Vagina (tissue), 2 donors: Measurements from ENCODE around the gene EGFL6. TPM values are rescaled to one million over a fixed set of nuclear protein-coding genes. Genes with fewer than 3 reads are reported as not detected.

Source experiments
- DNase-seq, 2 donors: peaks; one replicate each; pipeline ENCODE4 v3.0.0-alpha.2; 2017; ENCODE audit errors: extremely low spot score in 2 of 2
- H3K27ac ChIP-seq: fragments of 200-600 bp; sonication (generic); one replicate; pipeline ENCODE4 v1.5.1; 2019
- H3K27me3 ChIP-seq: fragments of 200-600 bp; sonication (generic); one replicate; pipeline ENCODE4 v1.5.1; 2019
- H3K36me3 ChIP-seq, 2 donors: fragments of 200-600 bp; sonication (generic); one replicate each; pipeline ENCODE4 v1.5.1; 2017 to 2019
- H3K4me1 ChIP-seq: fragments of 200-600 bp; sonication (generic); one replicate; pipeline ENCODE4 v1.5.1; 2019
- H3K4me3 ChIP-seq, 2 donors: fragments of 200-600 bp; sonication (generic); 1 replicate in 1 of 2; 2 replicates in 1 of 2; pipeline ENCODE4 v1.5.1; 2016 to 2019
- H3K9me3 ChIP-seq: fragments of 200-600 bp; sonication (generic); one replicate; pipeline ENCODE4 v1.5.1; 2019
- POLR2A ChIP-seq, 2 donors: fragments of 450-650 bp; IDR thresholded peaks; one replicate each; pipeline ENCODE4 v1.6.1; 2017; ENCODE audit warnings: antibody characterized with exemption in 2 of 2, mild to moderate bottlenecking in 2 of 2, moderate library complexity in 2 of 2
- POLR2AphosphoS5 ChIP-seq, 2 donors: sonication (generic); formaldehyde crosslinking; IDR thresholded peaks; one replicate each; pipeline ENCODE4 v1.9.0; 2017; ENCODE audit warnings: antibody characterized with exemption in 2 of 2, mild to moderate bottlenecking in 2 of 2, low read depth in 1 of 2; ENCODE audit not compliant: insufficient read depth in 1 of 2
- intact Hi-C: fragments of 100-400 bp; cut with DNase I; formaldehyde crosslinking; loops from one replicate; pipeline ENCODE4 v1.15.1; 2023
- total RNA-seq: library from RNA; depleted of rRNA; stranded (reverse); fragments of >200 nt; gene quantifications from one replicate; pipeline ENCODE4 v1.2.3, GENCODE V29; 2016
- TF ChIP-seq, protein P1 (sequence below), 3 experiments: fragments of 450-650 bp in 2 of 3; fragments of 200-600 bp in 1 of 3; sonication (generic) in 1 of 3; IDR thresholded peaks; one replicate each; pipeline ENCODE4 v1.5.1; 2017 to 2019; ENCODE audit warnings: antibody characterized with exemption in 3 of 3, mild to moderate bottlenecking in 2 of 3, moderate library complexity in 2 of 3

The EGFL6 gene
- total RNA-seq, 1 donor from 2014 or later = 0.98 TPM

- TF ChIP-seq POLR2A (IDR thresholded peaks at IDR 0.05) = no peak
- TF ChIP-seq POLR2AphosphoS5 (IDR thresholded peaks at IDR 0.05; ENCODE audit: insufficient read depth in 1 of 2, low read depth in 1 of 2) = no peak
- TF ChIP-seq, protein P1, sequence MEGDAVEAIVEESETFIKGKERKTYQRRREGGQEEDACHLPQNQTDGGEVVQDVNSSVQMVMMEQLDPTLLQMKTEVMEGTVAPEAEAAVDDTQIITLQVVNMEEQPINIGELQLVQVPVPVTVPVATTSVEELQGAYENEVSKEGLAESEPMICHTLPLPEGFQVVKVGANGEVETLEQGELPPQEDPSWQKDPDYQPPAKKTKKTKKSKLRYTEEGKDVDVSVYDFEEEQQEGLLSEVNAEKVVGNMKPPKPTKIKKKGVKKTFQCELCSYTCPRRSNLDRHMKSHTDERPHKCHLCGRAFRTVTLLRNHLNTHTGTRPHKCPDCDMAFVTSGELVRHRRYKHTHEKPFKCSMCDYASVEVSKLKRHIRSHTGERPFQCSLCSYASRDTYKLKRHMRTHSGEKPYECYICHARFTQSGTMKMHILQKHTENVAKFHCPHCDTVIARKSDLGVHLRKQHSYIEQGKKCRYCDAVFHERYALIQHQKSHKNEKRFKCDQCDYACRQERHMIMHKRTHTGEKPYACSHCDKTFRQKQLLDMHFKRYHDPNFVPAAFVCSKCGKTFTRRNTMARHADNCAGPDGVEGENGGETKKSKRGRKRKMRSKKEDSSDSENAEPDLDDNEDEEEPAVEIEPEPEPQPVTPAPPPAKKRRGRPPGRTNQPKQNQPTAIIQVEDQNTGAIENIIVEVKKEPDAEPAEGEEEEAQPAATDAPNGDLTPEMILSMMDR (IDR thresholded peaks at IDR 0.05) = no peak
- no peak for DNase-seq
- Histone ChIP-seq H3K4me1 (peaks cover 9% of the 10 kb centered on the region), H3K36me3 (no peaks in the 10 kb centered on the region), H3K27ac (no peak overlapping the region), H3K27me3 (no peaks in the 10 kb centered on the region), H3K9me3 (no peaks in the 10 kb centered on the region), H3K4me3 (no peak overlapping the region)
- intact Hi-C loops = no loop called here
Observed at GRCh38 chrX:13565511-13565910, 3.9 kb upstream of the EGFL6 start.

DNA sequence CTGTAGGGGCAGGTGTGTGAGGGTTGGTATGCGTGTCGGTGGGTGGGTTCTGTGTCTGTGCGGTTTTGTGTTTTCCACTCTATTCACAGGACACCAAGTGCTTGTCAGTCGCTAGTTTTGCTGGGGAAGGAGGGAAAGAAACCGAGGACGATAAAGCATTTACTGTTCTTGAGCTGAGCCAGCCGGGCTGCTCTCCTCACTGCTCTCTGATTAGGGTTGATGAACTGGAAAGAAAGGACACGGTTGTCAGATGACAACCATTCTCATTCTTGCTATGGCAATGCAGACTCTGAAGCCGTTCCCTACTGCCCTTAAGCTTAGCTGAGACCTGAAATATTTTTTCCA lies 832 bp downstream of the EGFL6 start:
- TF ChIP-seq POLR2AphosphoS5 (IDR thresholded peaks at IDR 0.05; ENCODE audit: insufficient read depth in 1 of 2, low read depth in 1 of 2) (no peak), POLR2A (IDR thresholded peaks at IDR 0.05) (no peak)
- TF ChIP-seq, protein P1 (IDR thresholded peaks at IDR 0.05) = no peak
- Histone ChIP-seq H3K4me3 (no peak overlapping the region), H3K36me3 (no peaks in the 10 kb centered on the region), H3K27me3 (no peaks in the 10 kb centered on the region), H3K9me3 (no peaks in the 10 kb centered on the region), H3K27ac (no peak overlapping the region), H3K4me1 (peaks cover 9% of the 10 kb centered on the region)
- no peak for DNase-seq
- intact Hi-C loops = no loop called here

GRCh38 chrX:13571136-13571535 lies 1.7 kb downstream of the EGFL6 start:
- Histone ChIP-seq H3K9me3 (no peaks in the 10 kb centered on the region), H3K4me1 (peaks cover 9% of the 10 kb centered on the region), H3K27me3 (no peaks in the 10 kb centered on the region), H3K27ac (no peak overlapping the region), H3K36me3 (no peaks in the 10 kb centered on the region), H3K4me3 (no peak overlapping the region)
- no peak for DNase-seq
- TF ChIP-seq POLR2AphosphoS5 (IDR thresholded peaks at IDR 0.05; ENCODE audit: insufficient read depth in 1 of 2, low read depth in 1 of 2) = no peak
- TF ChIP-seq, protein P1 (IDR thresholded peaks at IDR 0.05) = no peak
- TF ChIP-seq POLR2A (IDR thresholded peaks at IDR 0.05) = no peak
- intact Hi-C loops = no loop called here

DNA sequence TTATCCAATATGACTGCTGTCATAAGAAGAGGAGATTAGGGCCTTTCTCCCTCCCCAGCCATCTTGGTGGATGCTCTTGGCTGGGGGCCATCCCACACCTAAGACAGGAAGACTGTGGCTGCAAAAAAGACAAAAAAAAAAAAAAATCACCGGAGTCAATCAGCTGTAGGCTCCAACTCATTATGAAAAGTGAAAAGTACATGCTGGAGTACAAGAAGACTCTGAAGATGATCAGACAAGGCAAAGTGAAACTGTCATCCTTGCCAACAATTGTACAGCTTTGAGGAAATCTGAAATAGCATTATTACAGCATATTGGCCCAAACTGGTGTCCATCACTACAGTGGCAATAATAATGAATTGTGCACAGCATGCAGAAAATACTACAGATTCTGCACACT lies 5.2 kb downstream of the EGFL6 start:
- TF ChIP-seq, protein P1 (IDR thresholded peaks at IDR 0.05) = no peak
- TF ChIP-seq POLR2A (IDR thresholded peaks at IDR 0.05) = no peak
- Histone ChIP-seq H3K36me3 (no peaks in the 10 kb centered on the region), H3K27me3 (no peaks in the 10 kb centered on the region), H3K9me3 (no peaks in the 10 kb centered on the region), H3K4me3 (no peak overlapping the region), H3K27ac (no peak overlapping the region), H3K4me1 (peaks cover 5% of the 10 kb centered on the region)
- no peak for DNase-seq
- intact Hi-C loops = no loop called here

- no peak overlapping the region for H3K4me3 ChIP-seq
- no peaks in the 10 kb centered on the region for H3K4me1 ChIP-seq
- no peak for DNase-seq
- H3K27me3 ChIP-seq = no peaks in the 10 kb centered on the region
- intact Hi-C loops = no loop called here
- H3K27ac ChIP-seq = no peak overlapping the region
- no peaks in the 10 kb centered on the region for H3K9me3 ChIP-seq
- H3K36me3 ChIP-seq = no peaks in the 10 kb centered on the region
- TF ChIP-seq, protein P1 (IDR thresholded peaks at IDR 0.05) = no peak
- TF ChIP-seq POLR2A (IDR thresholded peaks at IDR 0.05) = no peak
- no peak for TF ChIP-seq POLR2AphosphoS5 (IDR thresholded peaks at IDR 0.05; ENCODE audit: insufficient read depth in 1 of 2, low read depth in 1 of 2)
Observed at GRCh38 chrX:13579661-13580060, 10.3 kb downstream of the EGFL6 start.
